Neural progenitor cell (in vitro differentiated cells): ENCODE data around the gene RCL1. TPM values are rescaled to one million over a fixed set of nuclear protein-coding genes. Genes with fewer than 3 reads are reported as not detected.
A peak's percentile ranks its signal among the peaks of the same experiment; 100 is the strongest.

Source experiments
- DNase-seq: peaks from one replicate; pipeline ENCODE4 v3.0.0-alpha.2; 2016; ENCODE audit warnings: low spot score
- H2AFZ ChIP-seq: fragments of 200-600 bp; sonication (generic); replicated peaks from 2 replicates; pipeline ENCODE4 v1.6.1; 2016; ENCODE audit warnings: antibody characterized with exemption
- H3F3A ChIP-seq: fragments of 200-600 bp; sonication (generic); 2 replicates; pipeline ENCODE4 v1.6.1; 2016; ENCODE audit warnings: antibody characterized with exemption, low read depth
- H3K27ac ChIP-seq: fragments of 200-600 bp; sonication (generic); 2 replicates; pipeline ENCODE4 v1.5.1; 2016; ENCODE audit warnings: mild to moderate bottlenecking
- H3K27me3 ChIP-seq: fragments of 200-600 bp; sonication (generic); 2 replicates; pipeline ENCODE4 v1.6.1; 2016; ENCODE audit warnings: mild to moderate bottlenecking, moderate library complexity
- H3K36me3 ChIP-seq: fragments of 200-600 bp; sonication (generic); 2 replicates; pipeline ENCODE4 v1.5.1; 2016
- H3K4me1 ChIP-seq: fragments of 200-600 bp; sonication (generic); 2 replicates; pipeline ENCODE4 v1.6.1; 2016; ENCODE audit warnings: mixed run types
- H3K4me2 ChIP-seq: fragments of 200-600 bp; sonication (generic); 2 replicates; pipeline ENCODE4 v1.6.1; 2016
- H3K4me3 ChIP-seq: fragments of 200-600 bp; sonication (generic); 2 replicates; pipeline ENCODE4 v1.5.1; 2016
- H3K79me2 ChIP-seq: fragments of 200-600 bp; sonication (generic); 2 replicates; pipeline ENCODE4 v1.6.1; 2016; ENCODE audit warnings: low read depth
- H3K9ac ChIP-seq: fragments of 200-600 bp; sonication (generic); 2 replicates; pipeline ENCODE4 v1.6.1; 2016
- H3K9me3 ChIP-seq: fragments of 200-600 bp; sonication (generic); 2 replicates; pipeline ENCODE4 v1.5.1; 2016; ENCODE audit warnings: low read depth
- H4K20me1 ChIP-seq: fragments of 200-600 bp; sonication (generic); 2 replicates; pipeline ENCODE4 v1.6.1; 2016; ENCODE audit warnings: low read depth
- H3K27ac Mint-ChIP-seq: 3 replicates; pipeline ENCODE4 v1.8.0; 2021; ENCODE audit warnings: mixed read lengths
- H3K27me3 Mint-ChIP-seq: 2 replicates; pipeline ENCODE4 v1.8.0; 2022; ENCODE audit warnings: low read depth, mild to moderate bottlenecking, inconsistent platforms, moderate library complexity, mixed read lengths; ENCODE audit not compliant: insufficient read depth
- H3K36me3 Mint-ChIP-seq: 3 replicates; pipeline ENCODE4 v1.8.0; 2021; ENCODE audit warnings: mixed read lengths
- H3K4me1 Mint-ChIP-seq: 3 replicates; pipeline ENCODE4 v1.8.0; 2021; ENCODE audit warnings: mixed read lengths
- H3K4me3 Mint-ChIP-seq: 3 replicates; pipeline ENCODE4 v1.8.0; 2021; ENCODE audit warnings: mild to moderate bottlenecking, moderate library complexity, mixed read lengths
- H3K9me3 Mint-ChIP-seq: 3 replicates; pipeline ENCODE4 v1.8.0; 2020; ENCODE audit warnings: mixed read lengths
- CTCF ChIP-seq: fragments of 200-600 bp; sonication (generic); IDR thresholded peaks from 2 replicates; pipeline ENCODE4 v1.5.1; 2017; ENCODE audit warnings: antibody characterized with exemption, mild to moderate bottlenecking
- EZH2 ChIP-seq: fragments of 200-600 bp; sonication (generic); IDR thresholded peaks from 2 replicates; pipeline ENCODE4 v1.6.1; 2017; ENCODE audit warnings: antibody characterized with exemption, mild to moderate bottlenecking, moderate library complexity
- EZH2phosphoT487 ChIP-seq: fragments of 200-600 bp; sonication (generic); IDR thresholded peaks from 2 replicates; pipeline ENCODE4 v1.6.1; 2017; ENCODE audit warnings: antibody characterized with exemption
- total RNA-seq: library from RNA; depleted of rRNA; stranded (reverse); fragments of >200 nt; gene quantifications from 2 replicates; pipeline ENCODE4 v1.2.3, GENCODE V29; 2015; ENCODE audit warnings: low replicate concordance

The RCL1 gene
- total RNA-seq, 1 donor from 2014 or later, result 17.9 TPM

DNA sequence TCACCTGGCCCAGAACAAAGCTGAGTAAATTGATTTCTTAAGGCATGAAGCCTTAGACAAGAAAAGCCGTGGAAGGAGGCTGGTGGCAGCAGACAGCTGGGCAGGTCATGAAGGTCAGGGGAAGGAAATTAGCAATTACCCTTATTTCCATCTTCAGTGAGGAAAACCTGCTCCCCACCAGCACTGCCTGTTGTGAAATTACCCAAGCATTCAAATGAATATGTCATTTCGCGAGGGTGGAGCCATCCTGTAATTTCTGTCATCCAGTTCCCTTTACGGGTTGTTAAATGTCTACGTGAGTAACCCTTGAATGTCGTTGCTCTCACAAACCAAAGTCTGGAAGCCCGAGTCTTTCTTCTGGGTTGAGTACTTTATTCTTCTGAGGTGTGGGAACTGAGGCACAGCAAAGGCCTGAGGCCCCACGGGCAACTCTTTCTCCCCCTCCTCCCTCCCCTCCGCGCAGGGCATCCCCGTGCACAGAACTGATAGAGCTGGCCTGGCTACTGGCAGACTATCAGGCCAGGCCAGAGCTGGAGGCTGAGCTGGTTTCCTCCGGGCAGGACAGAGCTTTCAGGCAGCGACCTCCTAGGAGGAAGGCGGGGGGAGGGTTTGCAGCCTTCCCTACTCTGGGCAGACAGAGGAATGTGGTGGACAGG lies 29.7 kb upstream of the RCL1 start:
- H3K27me3 Mint-ChIP-seq, result peaks cover 4% of the 10 kb centered on the region
- peaks cover 12% of the 10 kb centered on the region for H3K4me1 ChIP-seq
- H3K79me2 ChIP-seq, result no peaks in the 10 kb centered on the region
- no peak overlapping the region for H3K27ac ChIP-seq
- DNase-seq, result peak; percentile 82
- no peak overlapping the region for H3K9ac ChIP-seq
- H3K27ac Mint-ChIP-seq, result peak overlapping the region; percentile 18
- H3K36me3 ChIP-seq, result no peaks in the 10 kb centered on the region
- H3K9me3 ChIP-seq, result no peaks in the 10 kb centered on the region
- H3K4me3 ChIP-seq, result no peak overlapping the region
- H3K4me1 Mint-ChIP-seq, result peaks cover 18% of the 10 kb centered on the region
- H3K36me3 Mint-ChIP-seq, result no peaks in the 10 kb centered on the region
- H3F3A ChIP-seq, result peaks cover 7% of the 10 kb centered on the region
- no peaks in the 10 kb centered on the region for H3K27me3 ChIP-seq
- H2AFZ ChIP-seq, result peak overlapping the region; percentile 73
- TF ChIP-seq CTCF (no peak), EZH2phosphoT487 (no peak), EZH2 (no peak)
- H3K4me2 ChIP-seq, result peak overlapping the region; percentile 56
- peak overlapping the region; percentile 67 for H3K4me3 Mint-ChIP-seq
- no peaks in the 10 kb centered on the region for H3K9me3 Mint-ChIP-seq
- no peaks in the 10 kb centered on the region for H4K20me1 ChIP-seq

- Histone ChIP-seq H3K4me3 (no peak overlapping the region), H3K27me3 (no peaks in the 10 kb centered on the region), H3K36me3 (no peaks in the 10 kb centered on the region), H3K4me1 (peaks cover 12% of the 10 kb centered on the region), H3K9ac (no peak overlapping the region), H3F3A (peaks cover 7% of the 10 kb centered on the region), H3K4me2 (no peak overlapping the region), H3K79me2 (no peaks in the 10 kb centered on the region), H3K27ac (no peak overlapping the region), H2AFZ (no peak overlapping the region), H4K20me1 (no peaks in the 10 kb centered on the region), H3K9me3 (no peaks in the 10 kb centered on the region)
- peaks cover 18% of the 10 kb centered on the region for H3K4me1 Mint-ChIP-seq
- no peak for DNase-seq
- no peaks in the 10 kb centered on the region for H3K9me3 Mint-ChIP-seq
- no peak overlapping the region for H3K27ac Mint-ChIP-seq
- no peaks in the 10 kb centered on the region for H3K36me3 Mint-ChIP-seq
- H3K4me3 Mint-ChIP-seq, result no peak overlapping the region
- TF ChIP-seq CTCF (no peak), EZH2 (no peak), EZH2phosphoT487 (no peak)
- H3K27me3 Mint-ChIP-seq, result peaks cover 4% of the 10 kb centered on the region
Measured at GRCh38 chr9:4764033-4764432, 28.7 kb upstream of the RCL1 start.

GRCh38 chr9:4768681-4769080 lies 24.1 kb upstream of the RCL1 start:
- Histone ChIP-seq H3K27me3 (no peaks in the 10 kb centered on the region), H3K4me1 (peaks cover under 1% of the 10 kb centered on the region), H3K4me3 (no peak overlapping the region), H3K4me2 (no peak overlapping the region), H2AFZ (no peak overlapping the region), H3K9me3 (no peaks in the 10 kb centered on the region), H3K9ac (no peak overlapping the region), H3K36me3 (no peaks in the 10 kb centered on the region), H3K27ac (no peak overlapping the region), H3K79me2 (no peaks in the 10 kb centered on the region), H4K20me1 (no peaks in the 10 kb centered on the region), H3F3A (no peaks in the 10 kb centered on the region)
- H3K27me3 Mint-ChIP-seq, result peaks cover 8% of the 10 kb centered on the region
- DNase-seq, result no peak
- H3K36me3 Mint-ChIP-seq, result no peaks in the 10 kb centered on the region
- no peak overlapping the region for H3K27ac Mint-ChIP-seq
- TF ChIP-seq CTCF (no peak), EZH2phosphoT487 (no peak), EZH2 (no peak)
- no peak overlapping the region for H3K4me3 Mint-ChIP-seq
- H3K4me1 Mint-ChIP-seq, result peaks cover under 1% of the 10 kb centered on the region
- no peaks in the 10 kb centered on the region for H3K9me3 Mint-ChIP-seq
